Breast epithelium (tissue), 4 donors: ENCODE measurements around the gene CENPM. TPM values are rescaled to one million over a fixed set of nuclear protein-coding genes. Genes with fewer than 3 reads are reported as not detected.

Experiments used
- DNase-seq, 2 donors: peaks; one replicate each; pipeline ENCODE4 v3.0.0-alpha.2; 2019; ENCODE audit warnings: low spot score in 2 of 2
- H3K27ac ChIP-seq, 2 donors: fragments of 200-600 bp; sonication (generic) in 1 of 2; one replicate each; pipeline ENCODE4 v1.5.1; 2016 to 2019; ENCODE audit warnings: mild to moderate bottlenecking in 1 of 2
- H3K27me3 ChIP-seq, 2 donors: fragments of 200-600 bp; sonication (generic) in 1 of 2; one replicate each; pipeline versions ENCODE4 v1.5.1 to v1.6.0; 2017 to 2019; ENCODE audit warnings: control low read depth in 1 of 2, mild to moderate bottlenecking in 1 of 2
- H3K36me3 ChIP-seq: fragments of 200-600 bp; one replicate; pipeline ENCODE4 v1.5.1; 2019
- H3K4me1 ChIP-seq, 2 donors: fragments of 200-600 bp; sonication (generic); one replicate each; pipeline ENCODE4 v1.5.1; 2016 to 2019; ENCODE audit warnings: control low read depth in 1 of 2
- H3K4me3 ChIP-seq, 3 donors: fragments of 200-600 bp; sonication (generic); 1 replicate in 2 of 3; 2 replicates in 1 of 3; pipeline ENCODE4 v1.5.1; 2016 to 2019; ENCODE audit warnings: mild to moderate bottlenecking in 3 of 3, moderate library complexity in 2 of 3
- H3K9me3 ChIP-seq, 2 donors: fragments of 200-600 bp; sonication (generic) in 1 of 2; one replicate each; pipeline ENCODE4 v1.5.1; 2016 to 2019; ENCODE audit warnings: control low read depth in 1 of 2
- POLR2A ChIP-seq: fragments of 450-650 bp; IDR thresholded peaks from one replicate; pipeline ENCODE4 v1.6.1; 2016; ENCODE audit warnings: antibody characterized with exemption, mild to moderate bottlenecking, moderate library complexity
- POLR2AphosphoS5 ChIP-seq, 3 donors: sonication (generic); formaldehyde crosslinking; IDR thresholded peaks; one replicate each; pipeline ENCODE4 v1.6.1; 2017; ENCODE audit warnings: antibody characterized with exemption in 3 of 3
- intact Hi-C: fragments of 100-400 bp; cut with DNase I; formaldehyde crosslinking; loops from one replicate; pipeline ENCODE4 v1.15.1; 2023; ENCODE audit warnings: low total_unique reads
- total RNA-seq, 3 donors: library from RNA; depleted of rRNA; stranded (reverse); fragments of >200 nt; gene quantifications; one replicate each; pipeline ENCODE4 v1.1.0, GENCODE V29; 2016
- TF ChIP-seq, protein P1 (sequence below), 3 donors: fragments of 450-650 bp; IDR thresholded peaks; one replicate each; pipeline ENCODE4 v1.5.1; 2016 to 2017; ENCODE audit warnings: antibody characterized with exemption in 3 of 3, mild to moderate bottlenecking in 3 of 3, moderate library complexity in 3 of 3

Gene CENPM
- total RNA-seq, 3 donors from 2014 or later, result 1.5 to 2.9 (median 1.9) TPM

DNA sequence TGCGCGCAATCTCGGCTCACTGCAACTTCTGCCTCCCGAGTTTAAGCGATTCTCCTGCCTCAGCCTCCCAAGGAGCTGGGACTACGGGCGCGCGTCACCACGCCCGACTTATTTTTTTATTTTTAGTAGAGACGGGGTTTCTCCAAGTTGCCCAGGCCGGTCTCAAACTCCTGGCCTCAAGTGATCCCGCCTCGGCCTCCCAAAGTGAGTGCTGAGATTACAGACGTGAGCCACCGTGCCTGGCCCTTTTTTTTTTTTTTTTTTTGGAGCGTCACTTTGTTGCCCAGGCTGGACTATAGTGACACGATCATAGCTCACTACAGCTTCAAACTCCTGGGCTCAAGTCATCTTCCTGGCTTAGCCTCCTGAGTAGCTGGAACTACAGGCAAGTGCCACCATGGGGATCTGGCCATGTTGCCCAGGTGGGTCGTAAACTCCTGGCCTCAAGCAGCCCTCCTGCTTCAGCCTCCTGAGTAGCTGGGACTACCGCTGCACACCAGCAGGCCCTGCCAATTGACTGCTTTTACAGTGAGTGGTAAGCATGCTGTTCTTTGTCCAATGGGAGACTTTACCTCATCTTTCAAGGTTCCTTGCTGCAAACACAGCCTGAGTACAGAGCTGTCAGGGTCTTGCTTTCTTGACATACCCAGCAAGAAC, 600 bp upstream of the CENPM start:
- Histone ChIP-seq H3K9me3 (no peaks in the 10 kb centered on the region), H3K4me1 (no peaks in the 10 kb centered on the region), H3K27me3 (no peaks in the 10 kb centered on the region), H3K27ac (no peak overlapping the region), H3K36me3 (no peaks in the 10 kb centered on the region), H3K4me3 (peak overlapping the region; percentile 69 to 97 (median 76))
- TF ChIP-seq POLR2AphosphoS5 (IDR thresholded peaks at IDR 0.05), result no peak
- DNase-seq, result no peak
- intact Hi-C loops, result no loop called here

DNA sequence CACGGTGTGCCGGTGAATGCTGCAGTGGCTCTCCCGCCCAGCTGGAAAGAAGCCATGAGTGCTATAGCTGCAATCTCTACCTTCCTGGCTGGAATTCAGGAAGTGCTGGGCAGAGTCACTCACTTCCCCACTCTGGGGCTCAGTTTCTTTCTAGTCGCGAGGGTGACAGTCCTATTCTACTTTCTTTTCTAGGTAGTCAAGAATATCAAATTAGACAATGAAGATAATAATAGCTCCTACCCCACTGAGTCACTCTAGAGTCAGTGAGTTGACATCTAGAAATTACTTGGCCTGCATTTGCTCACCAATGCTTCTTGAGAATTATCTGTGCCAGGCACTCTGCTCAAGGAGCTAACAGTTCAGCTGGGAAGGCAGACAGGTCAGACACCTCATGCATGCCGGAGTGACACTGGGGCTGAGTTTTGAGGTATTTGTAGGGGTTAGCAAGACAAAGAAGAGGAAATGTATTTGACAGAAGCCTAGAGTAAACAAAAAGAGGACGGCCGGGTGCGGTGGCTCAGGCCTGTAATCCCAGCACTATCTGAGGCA, 3.2 kb downstream of the CENPM start:
- H3K4me3 ChIP-seq, result no peak overlapping the region
- TF ChIP-seq, protein P1, sequence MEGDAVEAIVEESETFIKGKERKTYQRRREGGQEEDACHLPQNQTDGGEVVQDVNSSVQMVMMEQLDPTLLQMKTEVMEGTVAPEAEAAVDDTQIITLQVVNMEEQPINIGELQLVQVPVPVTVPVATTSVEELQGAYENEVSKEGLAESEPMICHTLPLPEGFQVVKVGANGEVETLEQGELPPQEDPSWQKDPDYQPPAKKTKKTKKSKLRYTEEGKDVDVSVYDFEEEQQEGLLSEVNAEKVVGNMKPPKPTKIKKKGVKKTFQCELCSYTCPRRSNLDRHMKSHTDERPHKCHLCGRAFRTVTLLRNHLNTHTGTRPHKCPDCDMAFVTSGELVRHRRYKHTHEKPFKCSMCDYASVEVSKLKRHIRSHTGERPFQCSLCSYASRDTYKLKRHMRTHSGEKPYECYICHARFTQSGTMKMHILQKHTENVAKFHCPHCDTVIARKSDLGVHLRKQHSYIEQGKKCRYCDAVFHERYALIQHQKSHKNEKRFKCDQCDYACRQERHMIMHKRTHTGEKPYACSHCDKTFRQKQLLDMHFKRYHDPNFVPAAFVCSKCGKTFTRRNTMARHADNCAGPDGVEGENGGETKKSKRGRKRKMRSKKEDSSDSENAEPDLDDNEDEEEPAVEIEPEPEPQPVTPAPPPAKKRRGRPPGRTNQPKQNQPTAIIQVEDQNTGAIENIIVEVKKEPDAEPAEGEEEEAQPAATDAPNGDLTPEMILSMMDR (IDR thresholded peaks at IDR 0.05), result no peak
- no peaks in the 10 kb centered on the region for H3K36me3 ChIP-seq
- intact Hi-C loops, result no loop called here
- H3K9me3 ChIP-seq, result no peaks in the 10 kb centered on the region
- no peaks in the 10 kb centered on the region for H3K27me3 ChIP-seq
- no peak for DNase-seq
- H3K27ac ChIP-seq, result no peak overlapping the region
- H3K4me1 ChIP-seq, result no peaks in the 10 kb centered on the region

DNA sequence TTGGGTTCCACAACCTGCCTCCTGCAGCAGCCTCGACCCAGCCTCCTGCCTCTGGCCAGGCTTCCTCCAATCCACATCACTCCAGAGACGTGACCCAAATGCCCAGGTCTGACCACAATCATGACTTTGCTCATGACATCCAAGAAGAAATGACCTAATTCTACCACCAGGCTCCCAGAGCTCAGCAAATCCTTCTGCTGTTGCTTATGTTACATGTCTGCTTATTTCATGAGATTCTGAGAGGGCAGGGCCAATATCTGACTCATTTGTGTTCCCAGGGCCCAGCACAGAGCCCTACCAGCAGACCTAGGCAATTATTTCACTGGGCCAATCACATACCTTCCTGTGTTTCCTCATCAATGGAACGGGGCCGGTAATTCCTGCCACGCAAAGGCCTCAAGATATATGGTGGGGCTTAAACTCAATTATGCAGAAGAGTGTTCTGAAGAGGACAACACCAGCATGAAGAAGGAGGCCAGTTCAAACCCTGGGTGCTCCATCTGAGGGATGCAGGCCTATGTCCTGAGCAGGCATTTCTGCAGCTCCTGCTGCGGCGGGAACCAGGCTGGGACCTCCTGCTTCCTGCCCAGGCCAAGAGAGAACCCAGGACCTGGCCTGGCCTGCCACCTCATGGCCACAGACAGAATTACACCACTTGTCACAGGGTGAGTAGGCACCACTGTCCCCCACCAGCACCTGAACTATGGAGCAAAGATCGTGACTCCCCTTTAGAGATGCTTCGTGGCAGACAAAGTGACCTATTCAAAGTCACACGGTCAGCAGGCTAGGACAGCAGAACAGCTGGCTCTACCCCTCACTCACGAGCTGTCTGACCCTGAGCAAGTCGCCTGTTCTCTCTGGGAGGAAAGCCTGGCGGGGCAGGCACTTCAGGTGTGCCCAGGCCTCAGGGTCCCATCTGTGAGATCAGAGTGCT, 5.9 kb downstream of the CENPM start:
- TF ChIP-seq POLR2A (no peak), POLR2AphosphoS5 (IDR thresholded peaks at IDR 0.05) (peak in 1 of 3 donors; percentile 23)
- TF ChIP-seq, protein P1 (IDR thresholded peaks at IDR 0.05), result peak; percentile 90 to 97 (median 95)
- Histone ChIP-seq H3K27me3 (no peaks in the 10 kb centered on the region), H3K27ac (peak overlapping the region; percentile 71 to 75), H3K36me3 (no peaks in the 10 kb centered on the region), H3K4me3 (no peak overlapping the region), H3K4me1 (no peaks in the 10 kb centered on the region), H3K9me3 (no peaks in the 10 kb centered on the region)
- peak; percentile 80 to 85 for DNase-seq
- intact Hi-C loops, result no loop called here

DNA sequence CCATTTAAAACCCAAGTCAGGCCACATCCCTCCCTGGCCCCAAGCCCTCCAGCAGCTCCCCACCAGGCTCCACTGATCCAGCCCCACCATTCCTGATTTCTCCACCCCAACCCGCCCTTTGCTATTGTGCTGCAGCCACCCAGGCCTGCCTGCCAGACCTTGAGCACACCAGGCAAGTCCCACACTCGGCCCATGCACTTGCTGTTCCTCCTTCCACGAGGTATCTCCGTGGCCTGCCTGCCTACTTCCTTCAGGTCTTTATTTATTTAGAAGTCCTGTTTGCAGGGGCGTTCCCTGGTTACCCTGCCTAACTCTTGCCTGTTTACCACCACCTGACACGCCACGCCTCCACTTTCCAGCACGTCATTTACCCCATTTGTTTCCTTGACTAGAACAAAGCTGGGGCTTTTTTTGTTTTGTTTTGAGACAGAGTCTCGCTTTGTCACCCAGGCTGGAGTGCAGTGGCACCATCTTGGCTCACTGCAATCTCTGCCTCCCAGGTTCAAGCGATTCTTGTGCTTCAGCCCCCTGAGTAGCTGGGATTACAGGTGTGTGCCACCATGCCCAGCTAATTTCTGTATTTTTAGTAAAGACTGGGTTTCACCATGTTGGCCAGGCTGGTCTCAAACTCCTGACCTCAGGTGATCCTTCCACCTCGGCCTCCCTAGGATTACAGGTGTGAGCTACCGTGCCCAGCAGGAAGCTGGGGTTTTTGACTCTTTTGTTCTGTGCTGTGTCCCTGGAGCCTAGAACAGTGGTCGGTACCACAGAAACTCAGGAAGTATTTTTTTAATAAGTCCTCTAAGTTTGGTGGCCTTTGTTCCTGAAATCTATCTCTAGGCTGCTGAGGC, 6.7 kb downstream of the CENPM start:
- TF ChIP-seq, protein P1 (IDR thresholded peaks at IDR 0.05), result no peak
- TF ChIP-seq POLR2A, result no peak
- peak in 1 of 3 donors; percentile 41 for TF ChIP-seq POLR2AphosphoS5 (IDR thresholded peaks at IDR 0.05)
- no peaks in the 10 kb centered on the region for H3K27me3 ChIP-seq
- H3K27ac ChIP-seq, result peak overlapping the region; percentile 71 to 75
- H3K4me3 ChIP-seq, result no peak overlapping the region
- intact Hi-C loops, result no loop called here
- H3K36me3 ChIP-seq, result no peaks in the 10 kb centered on the region
- peak; percentile 67 to 80 for DNase-seq
- no peaks in the 10 kb centered on the region for H3K9me3 ChIP-seq
- H3K4me1 ChIP-seq, result no peaks in the 10 kb centered on the region

DNA sequence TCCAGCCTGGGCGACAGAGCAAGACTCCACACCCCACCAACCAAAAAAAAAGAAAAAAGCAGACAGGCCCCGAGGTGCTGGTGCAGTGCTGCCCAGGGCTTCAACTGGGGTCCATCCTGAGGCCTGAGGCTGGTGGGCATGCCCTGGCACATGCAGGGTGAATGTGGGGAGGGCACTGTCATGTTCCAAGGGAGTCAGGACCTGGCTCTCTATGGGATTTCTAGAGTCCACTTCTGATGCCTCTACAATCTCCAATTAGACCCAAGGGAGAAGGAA, 10.1 kb downstream of the CENPM start:
- H3K9me3 ChIP-seq, result no peaks in the 10 kb centered on the region
- no peak overlapping the region for H3K4me3 ChIP-seq
- no peaks in the 10 kb centered on the region for H3K36me3 ChIP-seq
- H3K27ac ChIP-seq, result no peak overlapping the region
- intact Hi-C loops, result no loop called here
- TF ChIP-seq POLR2A (no peak), POLR2AphosphoS5 (IDR thresholded peaks at IDR 0.05) (no peak)
- TF ChIP-seq, protein P1 (IDR thresholded peaks at IDR 0.05), result no peak
- no peaks in the 10 kb centered on the region for H3K27me3 ChIP-seq
- DNase-seq, result no peak
- H3K4me1 ChIP-seq, result no peaks in the 10 kb centered on the region
